GM19023 (cell line): ENCODE data around the gene INPP5A.

Source experiments
- ATAC-seq: cut with Tn5 transposase; IDR thresholded peaks from one replicate; pipeline ENCODE4 v1.9.1; 2021; ENCODE audit warnings: mild to moderate bottlenecking, moderate library complexity; ENCODE audit not compliant: unreplicated experiment

The INPP5A gene

GRCh38 chr10:132640326-132641125, 102.9 kb downstream of the INPP5A start:
- ATAC-seq: no peak

- ATAC-seq: no peak
Measured at GRCh38 chr10:132641401-132641800, 103.8 kb downstream of the INPP5A start.

GRCh38 chr10:132641966-132642731, 104.6 kb downstream of the INPP5A start:
- ATAC-seq: no peak

GRCh38 chr10:132642732-132643008, 105.1 kb downstream of the INPP5A start:
- ATAC-seq: no peak

GRCh38 chr10:132643709-132644526, 106.3 kb downstream of the INPP5A start:
- no peak for ATAC-seq

- no peak for ATAC-seq
Measured at GRCh38 chr10:132644527-132645246, 107.1 kb downstream of the INPP5A start.

- no peak for ATAC-seq
Measured at GRCh38 chr10:132645247-132645530, 107.6 kb downstream of the INPP5A start.

- ATAC-seq: no peak
Measured at GRCh38 chr10:132645630-132646442, 108.2 kb downstream of the INPP5A start.

GRCh38 chr10:132646443-132647097, 109.0 kb downstream of the INPP5A start:
- ATAC-seq: no peak

GRCh38 chr10:132647424-132647823, 109.8 kb downstream of the INPP5A start:
- ATAC-seq: no peak

- ATAC-seq: no peak
Measured at GRCh38 chr10:132648072-132648850, 110.7 kb downstream of the INPP5A start.

GRCh38 chr10:132648851-132649528, 111.4 kb downstream of the INPP5A start:
- ATAC-seq: no peak

GRCh38 chr10:132649651-132650360, 112.2 kb downstream of the INPP5A start:
- ATAC-seq: no peak

- no peak for ATAC-seq
Measured at GRCh38 chr10:132650611-132651250, 113.1 kb downstream of the INPP5A start.

GRCh38 chr10:132651511-132652029, 114.0 kb downstream of the INPP5A start:
- ATAC-seq: no peak

GRCh38 chr10:132652446-132652845, 114.9 kb downstream of the INPP5A start:
- ATAC-seq: no peak

- no peak for ATAC-seq
Measured at GRCh38 chr10:132652936-132653590, 115.5 kb downstream of the INPP5A start.
